Endothelial cell (in vitro differentiated cells): ENCODE results near the gene AGO4. TPM values are rescaled to one million over a fixed set of nuclear protein-coding genes. Genes with fewer than 3 reads are reported as not detected.
A peak's percentile ranks its signal among the peaks of the same experiment; 100 is the strongest.

ENCODE experiments used
- DNase-seq: peaks from one replicate; pipeline ENCODE4 v3.0.0; 2021; ENCODE audit warnings: low spot score
- H3K27ac Mint-ChIP-seq: one replicate; pipeline ENCODE4 v1.8.0; 2021; ENCODE audit warnings: mixed read lengths, inconsistent platforms; ENCODE audit not compliant: unreplicated experiment
- H3K27me3 Mint-ChIP-seq: one replicate; pipeline ENCODE4 v1.8.0; 2021; ENCODE audit warnings: mild to moderate bottlenecking, moderate library complexity, mixed read lengths, inconsistent platforms; ENCODE audit not compliant: unreplicated experiment
- H3K36me3 Mint-ChIP-seq: one replicate; pipeline ENCODE4 v1.8.0; 2021; ENCODE audit warnings: mild to moderate bottlenecking, low read depth, mixed read lengths, inconsistent platforms; ENCODE audit not compliant: unreplicated experiment
- H3K4me1 Mint-ChIP-seq: one replicate; pipeline ENCODE4 v1.8.0; 2021; ENCODE audit warnings: mild to moderate bottlenecking, mixed read lengths, inconsistent platforms; ENCODE audit not compliant: unreplicated experiment
- H3K4me3 Mint-ChIP-seq: one replicate; pipeline ENCODE4 v1.8.0; 2021; ENCODE audit warnings: mild to moderate bottlenecking, mixed read lengths, inconsistent platforms; ENCODE audit not compliant: unreplicated experiment
- H3K9me3 Mint-ChIP-seq: one replicate; pipeline ENCODE4 v1.8.0; 2021; ENCODE audit warnings: mixed read lengths, inconsistent platforms; ENCODE audit not compliant: unreplicated experiment
- CTCF ChIP-seq: fragments of 200-600 bp; sonication (generic); IDR thresholded peaks from one replicate; pipeline ENCODE4 v1.5.0; 2021; ENCODE audit warnings: antibody characterized with exemption; ENCODE audit not compliant: unreplicated experiment
- total RNA-seq: library from RNA; stranded (reverse); fragmentation: NEBNext Ultra II Directional; extraction: Animal tissue kit (Norgen Biotek cat#: 25700); gene quantifications from one replicate; pipeline ENCODE4 v1.2.1, GENCODE V29; 2021; ENCODE audit not compliant: unreplicated experiment

The AGO4 gene
- total RNA-seq, 1 donor from 2014 or later: 26.6 TPM

- TF ChIP-seq CTCF: no peak
- no peak for DNase-seq
- Mint-ChIP-seq H3K36me3 (peaks cover 45% of the 10 kb centered on the region), H3K4me3 (no peak overlapping the region), H3K27ac (no peak overlapping the region), H3K9me3 (no peaks in the 10 kb centered on the region), H3K4me1 (no peaks in the 10 kb centered on the region), H3K27me3 (no peaks in the 10 kb centered on the region)
Observed at GRCh38 chr1:35834218-35834617, 26.4 kb downstream of the AGO4 start.

DNA sequence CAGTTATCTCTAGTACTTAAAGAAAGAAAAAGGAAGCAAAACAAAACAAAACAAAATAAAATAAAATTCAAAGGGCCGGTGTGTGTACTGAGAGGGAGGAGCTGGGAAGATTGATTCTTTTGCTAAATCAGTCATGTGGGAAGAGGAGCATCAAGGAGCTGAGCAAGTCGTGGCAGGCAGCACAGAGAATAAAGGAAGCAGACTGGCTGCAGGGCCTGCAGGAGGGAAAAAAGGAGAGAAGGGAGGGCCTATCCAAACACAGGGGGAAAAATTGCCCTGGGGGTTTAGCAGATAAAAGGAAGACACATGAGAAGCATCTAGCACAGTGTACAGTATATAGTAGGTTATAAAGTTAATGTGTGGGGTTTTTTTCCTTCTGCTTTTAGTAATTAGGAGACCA lies 27.6 kb downstream of the AGO4 start:
- H3K4me1 Mint-ChIP-seq: no peaks in the 10 kb centered on the region
- H3K4me3 Mint-ChIP-seq: peak overlapping the region; percentile 2
- no peak for TF ChIP-seq CTCF
- no peak overlapping the region for H3K27ac Mint-ChIP-seq
- no peak for DNase-seq
- H3K9me3 Mint-ChIP-seq: no peaks in the 10 kb centered on the region
- no peaks in the 10 kb centered on the region for H3K27me3 Mint-ChIP-seq
- H3K36me3 Mint-ChIP-seq: peaks cover 45% of the 10 kb centered on the region

GRCh38 chr1:35836734-35837133 lies 28.9 kb downstream of the AGO4 start:
- DNase-seq: no peak
- TF ChIP-seq CTCF: no peak
- no peak overlapping the region for H3K27ac Mint-ChIP-seq
- no peaks in the 10 kb centered on the region for H3K27me3 Mint-ChIP-seq
- H3K4me3 Mint-ChIP-seq: no peak overlapping the region
- H3K9me3 Mint-ChIP-seq: no peaks in the 10 kb centered on the region
- no peaks in the 10 kb centered on the region for H3K4me1 Mint-ChIP-seq
- peaks cover 40% of the 10 kb centered on the region for H3K36me3 Mint-ChIP-seq

DNA sequence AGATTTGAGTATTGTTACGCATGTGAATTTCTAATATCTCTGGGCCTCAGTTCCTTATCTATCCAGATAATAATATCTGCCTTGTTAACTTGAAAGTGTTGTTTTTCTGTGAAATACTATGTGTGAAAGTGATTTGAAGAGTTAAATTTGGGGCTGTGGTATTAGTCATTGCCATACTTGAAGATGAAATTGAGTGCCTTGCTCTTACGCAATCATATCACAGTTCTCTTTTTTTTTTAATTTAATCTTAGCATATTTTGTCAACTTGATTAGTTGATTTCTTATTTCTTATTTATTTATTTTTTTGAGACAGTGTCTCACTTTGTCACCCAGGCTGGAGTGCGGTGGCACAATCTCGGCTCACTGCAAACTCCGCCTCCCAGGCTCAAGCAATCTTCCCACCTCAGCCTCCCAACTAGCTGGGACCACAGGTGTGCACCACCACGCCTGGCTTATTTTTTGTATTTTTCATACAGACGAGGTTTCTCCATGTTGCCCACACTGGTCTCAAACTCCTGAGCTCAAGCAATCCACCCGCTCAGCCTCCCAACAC lies 31.0 kb downstream of the AGO4 start:
- Mint-ChIP-seq H3K4me3 (no peak overlapping the region), H3K4me1 (no peaks in the 10 kb centered on the region), H3K9me3 (no peaks in the 10 kb centered on the region), H3K36me3 (peaks cover 34% of the 10 kb centered on the region), H3K27me3 (no peaks in the 10 kb centered on the region), H3K27ac (no peak overlapping the region)
- no peak for TF ChIP-seq CTCF
- no peak for DNase-seq

DNA sequence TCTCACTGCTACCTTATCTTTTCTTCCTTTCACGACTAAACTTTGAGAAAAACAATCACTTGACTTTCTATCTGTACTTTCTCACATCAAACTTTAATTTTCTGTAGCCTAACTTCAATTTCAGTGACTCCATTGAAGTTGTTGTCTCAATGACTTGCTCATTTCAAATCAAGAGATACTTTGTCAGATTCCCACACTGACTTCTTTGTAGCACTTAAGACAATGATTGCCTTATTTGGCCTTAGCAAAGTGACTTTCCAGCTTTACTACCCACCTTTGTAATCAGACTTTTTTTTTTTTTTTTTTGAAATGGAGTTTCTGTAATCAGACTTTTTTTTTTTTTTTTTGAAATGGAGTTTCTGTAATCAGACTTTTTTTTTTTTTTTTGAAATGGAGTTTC lies 37.0 kb downstream of the AGO4 start:
- no peaks in the 10 kb centered on the region for H3K27me3 Mint-ChIP-seq
- H3K36me3 Mint-ChIP-seq: peaks cover 18% of the 10 kb centered on the region
- peaks cover 5% of the 10 kb centered on the region for H3K4me1 Mint-ChIP-seq

More for the DNA sequence above, 37.0 kb downstream of the AGO4 start:
- H3K9me3 Mint-ChIP-seq: no peaks in the 10 kb centered on the region
- TF ChIP-seq CTCF: no peak
- no peak overlapping the region for H3K27ac Mint-ChIP-seq
- no peak for DNase-seq
- no peak overlapping the region for H3K4me3 Mint-ChIP-seq
